ENCODE data around the gene THUMPD1.
"Not testable (repeated sequence)": the region's sequence is repeated elsewhere in the genome, so short reads cannot be mapped to it uniquely, and the experiment has no call there.

The THUMPD1 gene

GRCh38 chr16:20696618-20697017, 45.0 kb downstream of the THUMPD1 start:
- DNase-seq (ENCODE audit: insufficient read length, low spot score) = no peak
- no peak for FAIRE-seq
- no peak for TF ChIP-seq POLR2A (IDR thresholded peaks at IDR 0.05; ENCODE audit: low read depth, low read length)

GRCh38 chr16:20695024-20695423, 46.6 kb downstream of the THUMPD1 start:
- TF ChIP-seq POLR2A (IDR thresholded peaks at IDR 0.05; ENCODE audit: low read depth, low read length) = no peak
- FAIRE-seq = no peak

GRCh38 chr16:20694096-20694495, 47.5 kb downstream of the THUMPD1 start:
- DNase-seq (ENCODE audit: insufficient read length, low spot score); FAIRE-seq: not testable (repeated sequence)

More at GRCh38 chr16:20695024-20695423, 46.6 kb downstream of the THUMPD1 start:
- no peak for DNase-seq (ENCODE audit: insufficient read length, low spot score)

- no peak for TF ChIP-seq POLR2A (IDR thresholded peaks at IDR 0.05; ENCODE audit: low read depth, low read length)
- FAIRE-seq (no peak), DNase-seq (ENCODE audit: insufficient read length, low spot score) (no peak)
These were observed 52.0 kb downstream of the THUMPD1 start for GRCh38 chr16:20689668-20690067.

- TF ChIP-seq POLR2A (IDR thresholded peaks at IDR 0.05; ENCODE audit: low read depth, low read length) = no peak
- DNase-seq (ENCODE audit: insufficient read length, low spot score) (no peak), FAIRE-seq (no peak)
These were observed 57.8 kb downstream of the THUMPD1 start for GRCh38 chr16:20683812-20684211.

All from H54 (cell line).